Glutamatergic neuron (in vitro differentiated cells): ENCODE results near the gene PARVB. TPM values are rescaled to one million over a fixed set of nuclear protein-coding genes. Genes with fewer than 3 reads are reported as not detected.

Source experiments
- DNase-seq: peaks from one replicate; pipeline ENCODE4 v3.0.0; 2022
- H3K27ac Mint-ChIP-seq: one replicate; pipeline ENCODE4 v1.8.0; 2020; ENCODE audit warnings: mild to moderate bottlenecking, mixed read lengths, inconsistent platforms; ENCODE audit not compliant: unreplicated experiment
- H3K27me3 Mint-ChIP-seq: one replicate; pipeline ENCODE4 v1.8.0; 2020; ENCODE audit warnings: mild to moderate bottlenecking, moderate library complexity, mixed read lengths, inconsistent platforms; ENCODE audit not compliant: unreplicated experiment
- H3K36me3 Mint-ChIP-seq: one replicate; pipeline ENCODE4 v1.8.0; 2020; ENCODE audit warnings: mild to moderate bottlenecking, mixed read lengths, inconsistent platforms; ENCODE audit not compliant: unreplicated experiment
- H3K4me1 Mint-ChIP-seq: one replicate; pipeline ENCODE4 v1.8.0; 2020; ENCODE audit warnings: mild to moderate bottlenecking, low read depth, mixed read lengths, inconsistent platforms; ENCODE audit not compliant: unreplicated experiment
- H3K4me3 Mint-ChIP-seq: one replicate; pipeline ENCODE4 v1.8.0; 2020; ENCODE audit warnings: mild to moderate bottlenecking, mixed read lengths, inconsistent platforms; ENCODE audit not compliant: unreplicated experiment
- H3K9me3 Mint-ChIP-seq: one replicate; pipeline ENCODE4 v1.8.0; 2020; ENCODE audit warnings: mild to moderate bottlenecking, moderate library complexity, mixed read lengths, inconsistent platforms; ENCODE audit not compliant: unreplicated experiment
- total RNA-seq: library from RNA; stranded (reverse); fragmentation: NEBNext Ultra II Directional; extraction: Animal tissue kit (Norgen Biotek cat#: 25700); gene quantifications from one replicate; pipeline ENCODE4 v1.2.1, GENCODE V29; 2021; ENCODE audit not compliant: unreplicated experiment
- TF ChIP-seq, protein P1 (sequence below): fragments of 200-600 bp; sonication (generic); IDR thresholded peaks from one replicate; pipeline ENCODE4 v1.5.0; 2021; ENCODE audit not compliant: partially characterized antibody, unreplicated experiment

The PARVB gene
- total RNA-seq, 1 donor from 2014 or later: 7.7 TPM

DNA sequence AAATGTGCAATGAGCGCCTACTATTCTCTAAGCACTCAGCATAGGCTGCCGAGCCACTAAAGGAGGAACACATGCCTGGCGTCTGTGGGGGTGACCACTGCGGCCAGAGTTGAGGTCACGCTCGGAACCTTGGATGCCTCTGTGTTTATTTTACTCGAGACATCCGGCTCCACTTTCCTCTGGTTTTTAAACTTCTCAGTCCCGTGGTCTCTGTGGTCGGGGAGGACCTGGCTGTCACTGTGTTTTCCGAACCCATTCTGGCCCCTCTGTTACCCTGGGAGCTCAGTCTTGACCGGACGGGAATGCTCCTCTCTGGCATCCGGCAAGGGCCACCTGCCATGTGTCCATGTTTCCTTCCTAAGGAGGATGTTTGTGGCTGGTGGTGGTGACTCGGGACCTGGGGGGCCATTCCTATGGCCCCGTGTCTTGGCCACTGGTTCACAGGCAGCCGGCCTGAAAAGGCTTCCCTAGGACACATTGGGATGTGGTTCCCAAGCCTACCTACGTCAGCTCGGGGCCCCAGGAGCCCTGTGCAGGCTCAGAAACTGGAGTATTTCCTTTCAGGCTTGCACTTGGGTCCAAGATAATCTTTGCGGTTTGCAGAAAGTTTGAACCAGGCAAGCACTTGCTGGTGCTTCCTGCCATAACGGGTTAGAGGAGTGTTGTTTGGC, 109.9 kb downstream of the PARVB start:
- no peak for DNase-seq
- Mint-ChIP-seq H3K4me1 (peaks cover 12% of the 10 kb centered on the region), H3K27ac (no peak overlapping the region), H3K4me3 (no peak overlapping the region), H3K36me3 (peaks cover 19% of the 10 kb centered on the region), H3K27me3 (peaks cover 4% of the 10 kb centered on the region), H3K9me3 (peaks cover 7% of the 10 kb centered on the region)
- TF ChIP-seq, protein P1, sequence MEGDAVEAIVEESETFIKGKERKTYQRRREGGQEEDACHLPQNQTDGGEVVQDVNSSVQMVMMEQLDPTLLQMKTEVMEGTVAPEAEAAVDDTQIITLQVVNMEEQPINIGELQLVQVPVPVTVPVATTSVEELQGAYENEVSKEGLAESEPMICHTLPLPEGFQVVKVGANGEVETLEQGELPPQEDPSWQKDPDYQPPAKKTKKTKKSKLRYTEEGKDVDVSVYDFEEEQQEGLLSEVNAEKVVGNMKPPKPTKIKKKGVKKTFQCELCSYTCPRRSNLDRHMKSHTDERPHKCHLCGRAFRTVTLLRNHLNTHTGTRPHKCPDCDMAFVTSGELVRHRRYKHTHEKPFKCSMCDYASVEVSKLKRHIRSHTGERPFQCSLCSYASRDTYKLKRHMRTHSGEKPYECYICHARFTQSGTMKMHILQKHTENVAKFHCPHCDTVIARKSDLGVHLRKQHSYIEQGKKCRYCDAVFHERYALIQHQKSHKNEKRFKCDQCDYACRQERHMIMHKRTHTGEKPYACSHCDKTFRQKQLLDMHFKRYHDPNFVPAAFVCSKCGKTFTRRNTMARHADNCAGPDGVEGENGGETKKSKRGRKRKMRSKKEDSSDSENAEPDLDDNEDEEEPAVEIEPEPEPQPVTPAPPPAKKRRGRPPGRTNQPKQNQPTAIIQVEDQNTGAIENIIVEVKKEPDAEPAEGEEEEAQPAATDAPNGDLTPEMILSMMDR: no peak

DNA sequence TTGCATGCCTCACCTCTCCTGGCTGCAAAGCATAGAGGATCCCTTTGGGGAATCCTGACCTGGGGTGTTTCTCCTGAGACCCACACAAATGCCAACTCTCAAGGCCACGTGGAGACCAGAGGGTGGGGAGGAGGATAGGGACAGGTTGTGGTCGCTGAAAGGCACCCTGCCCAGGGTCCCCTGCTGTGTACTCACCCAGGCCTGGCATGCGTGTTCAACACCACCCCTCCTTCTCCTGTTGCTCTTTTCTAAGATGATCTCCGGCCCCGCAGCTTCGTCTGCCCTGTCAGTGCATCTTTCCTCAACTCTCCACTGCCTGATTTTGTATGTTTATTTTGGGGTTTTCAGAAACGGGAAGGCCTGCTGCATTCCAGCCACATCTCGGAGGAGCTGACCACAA, 112.0 kb downstream of the PARVB start:
- H3K4me3 Mint-ChIP-seq: no peak overlapping the region
- no peak for DNase-seq
- TF ChIP-seq, protein P1: no peak
- peaks cover 19% of the 10 kb centered on the region for H3K36me3 Mint-ChIP-seq
- H3K4me1 Mint-ChIP-seq: no peaks in the 10 kb centered on the region
- H3K9me3 Mint-ChIP-seq: peaks cover 7% of the 10 kb centered on the region
- H3K27me3 Mint-ChIP-seq: peaks cover 4% of the 10 kb centered on the region
- no peak overlapping the region for H3K27ac Mint-ChIP-seq

DNA sequence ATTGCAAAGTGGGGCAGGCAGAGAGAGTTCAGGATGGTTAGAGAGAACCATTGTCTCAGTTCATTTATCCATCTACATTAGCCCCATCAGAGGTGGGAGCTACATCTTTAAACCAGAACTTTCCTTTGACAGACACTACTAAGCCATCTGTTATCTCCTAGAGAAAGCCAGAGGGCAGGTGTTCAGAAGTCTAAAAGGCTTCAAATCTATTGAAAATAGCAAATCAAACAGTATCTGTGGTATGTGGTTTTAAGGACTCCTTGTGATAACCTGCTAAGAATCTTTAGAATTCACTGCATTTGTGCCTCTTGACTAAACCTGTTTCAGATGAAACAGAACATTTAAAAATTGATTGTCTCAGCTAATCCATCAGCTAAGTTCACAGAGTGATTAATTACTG, 112.7 kb downstream of the PARVB start:
- no peak overlapping the region for H3K27ac Mint-ChIP-seq
- TF ChIP-seq, protein P1: no peak
- peaks cover 4% of the 10 kb centered on the region for H3K27me3 Mint-ChIP-seq
- peaks cover 19% of the 10 kb centered on the region for H3K36me3 Mint-ChIP-seq
- H3K4me1 Mint-ChIP-seq: no peaks in the 10 kb centered on the region
- H3K4me3 Mint-ChIP-seq: no peak overlapping the region
- DNase-seq: no peak
- peaks cover 8% of the 10 kb centered on the region for H3K9me3 Mint-ChIP-seq

DNA sequence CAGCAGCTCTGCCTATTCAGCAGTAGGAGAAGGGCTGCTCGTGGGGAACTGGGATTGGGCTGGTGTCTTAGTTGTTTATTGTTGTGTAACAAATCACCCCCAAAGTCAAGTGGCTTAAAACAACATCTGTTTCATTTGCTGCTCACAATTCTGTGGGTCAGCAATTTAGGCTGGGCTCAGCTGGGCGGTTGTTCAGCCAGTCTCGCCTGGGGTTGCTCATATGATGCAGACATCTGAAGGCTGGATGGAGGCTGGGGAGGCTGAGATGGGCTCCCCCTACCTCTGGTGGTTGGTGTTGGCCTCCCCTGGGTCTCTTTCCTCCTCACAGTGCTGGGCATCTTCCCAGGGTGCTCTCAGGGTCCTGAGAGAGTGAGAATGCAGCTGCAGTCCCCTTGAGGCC, 113.3 kb downstream of the PARVB start:
- DNase-seq: no peak
- H3K27me3 Mint-ChIP-seq: peaks cover 4% of the 10 kb centered on the region
- no peak overlapping the region for H3K27ac Mint-ChIP-seq
- TF ChIP-seq, protein P1: no peak
- peaks cover 8% of the 10 kb centered on the region for H3K9me3 Mint-ChIP-seq
- no peak overlapping the region for H3K4me3 Mint-ChIP-seq
- H3K36me3 Mint-ChIP-seq: peaks cover 19% of the 10 kb centered on the region
- H3K4me1 Mint-ChIP-seq: no peaks in the 10 kb centered on the region

DNA sequence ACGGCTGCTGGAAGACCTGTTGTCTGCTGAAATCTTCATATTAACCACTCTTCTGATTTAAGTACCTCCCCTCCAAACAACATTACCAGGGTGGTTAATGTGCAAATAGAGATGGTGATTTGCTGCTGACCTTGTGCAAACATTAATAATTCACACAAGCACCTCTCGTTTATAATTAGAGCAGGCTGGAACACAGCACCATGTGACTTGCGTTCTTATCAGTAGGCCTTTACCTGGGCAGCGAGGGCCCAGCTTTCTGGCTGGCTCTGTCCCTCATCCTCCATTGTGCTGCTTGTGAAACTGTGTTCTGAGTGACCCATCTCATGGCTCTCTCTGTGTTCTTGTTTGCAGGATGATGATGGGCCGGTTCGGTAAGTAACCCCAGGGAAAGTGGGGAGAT, 115.7 kb downstream of the PARVB start:
- Mint-ChIP-seq H3K27ac (no peak overlapping the region), H3K36me3 (peaks cover 19% of the 10 kb centered on the region), H3K9me3 (peaks cover 8% of the 10 kb centered on the region), H3K4me3 (no peak overlapping the region), H3K27me3 (peaks cover 2% of the 10 kb centered on the region), H3K4me1 (peaks cover 1% of the 10 kb centered on the region)
- TF ChIP-seq, protein P1: no peak
- DNase-seq: no peak
